AG04450 (cell line): Measurements from ENCODE around the gene POFUT1. TPM values are rescaled to one million over a fixed set of nuclear protein-coding genes. Genes with fewer than 3 reads are reported as not detected.
"Not testable (repeated sequence)": the region's sequence is repeated elsewhere in the genome, so short reads cannot be mapped to it uniquely, and the experiment has no call there.

ENCODE experiments used
- CTCF ChIA-PET: fragments of 300-600, 350-600 bp; formaldehyde crosslinking; extraction: SDS; loops from one replicate; lab custom pipeline; 2022; ENCODE audit warnings: antibody characterized with exemption, inconsistent platforms; lab: Charles Lee
- POLR2A ChIA-PET: fragments of 350-600 bp; formaldehyde crosslinking; extraction: SDS; loops from one replicate; lab custom pipeline; 2021; ENCODE audit warnings: antibody characterized with exemption, inconsistent platforms; lab: Yijun Ruan, JAX
- DNase-seq: peaks from one replicate; pipeline ENCODE4 v3.0.0-alpha.2; 2011; ENCODE audit warnings: low read depth, low spot score
- H3K27ac ChIP-seq: one replicate; pipeline ENCODE4 v1.5.1; 2012; ENCODE audit warnings: low read depth, low read length, control low read depth
- H3K27me3 ChIP-seq: one replicate; pipeline ENCODE4 v1.6.0; 2012; ENCODE audit warnings: low read length; ENCODE audit not compliant: control insufficient read depth, insufficient read depth
- H3K4me3 ChIP-seq: 2 replicates; pipeline ENCODE4 v1.5.1; 2011; ENCODE audit warnings: mild to moderate bottlenecking, low read depth, low read length, control low read depth
- H3K9me3 ChIP-seq: 2 replicates; pipeline ENCODE4 v1.5.1; 2012; ENCODE audit warnings: low read length; ENCODE audit not compliant: control insufficient read depth, insufficient read depth
- CTCF ChIP-seq: IDR thresholded peaks from 2 replicates; pipeline ENCODE4 v1.5.1; 2011; ENCODE audit warnings: low read depth, low read length, control low read depth, inconsistent platforms
- polyA plus RNA-seq: library from polyadenylated mRNA; depleted of rRNA; stranded (reverse); fragments of >200 nt; gene quantifications from 2 replicates; pipeline ENCODE4 v1.2.3, GENCODE V29; 2011

The POFUT1 gene
- polyA plus RNA-seq, 1 experiment: 40.2 TPM

DNA sequence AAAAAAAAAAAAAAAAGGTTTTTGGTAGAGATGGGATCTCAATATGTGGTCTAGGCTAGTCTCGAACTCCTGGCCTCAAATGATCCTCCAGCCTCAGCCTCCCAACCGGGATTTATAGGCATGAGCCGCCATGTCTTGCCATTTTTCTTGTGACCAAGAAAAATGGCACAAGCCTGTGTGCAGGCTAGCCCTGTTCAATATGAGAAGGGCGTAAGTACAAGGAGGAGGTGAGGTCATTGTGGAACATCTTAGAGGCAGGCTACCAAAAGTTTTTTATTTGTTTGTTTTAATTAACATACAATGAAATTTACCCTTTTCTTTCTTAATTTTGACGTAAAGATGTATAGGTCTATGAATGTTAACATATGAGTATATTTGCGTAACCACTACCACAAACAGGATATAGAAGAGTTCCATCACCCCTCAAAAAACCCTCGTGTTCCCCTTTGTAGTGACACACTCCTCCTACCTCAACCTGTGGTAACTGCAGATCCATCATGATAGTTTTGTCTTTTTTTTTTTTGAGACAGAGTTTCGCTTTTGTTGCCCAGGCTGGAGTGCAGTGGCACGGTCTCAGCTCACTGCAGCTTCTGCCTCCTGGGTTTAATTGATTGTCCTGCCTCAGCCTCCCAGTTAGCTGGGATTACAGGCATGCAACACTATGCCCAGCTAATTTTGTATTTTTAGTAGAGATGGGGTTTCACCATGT, 41.5 kb downstream of the POFUT1 start:
- H3K27ac ChIP-seq: no peak overlapping the region
- TF ChIP-seq CTCF: no peak
- no peaks in the 10 kb centered on the region for H3K27me3 ChIP-seq
- CTCF ChIA-PET: no interaction called here
- POLR2A ChIA-PET: no interaction called here
- DNase-seq: no peak
- no peak overlapping the region for H3K4me3 ChIP-seq
- no peaks in the 10 kb centered on the region for H3K9me3 ChIP-seq

DNA sequence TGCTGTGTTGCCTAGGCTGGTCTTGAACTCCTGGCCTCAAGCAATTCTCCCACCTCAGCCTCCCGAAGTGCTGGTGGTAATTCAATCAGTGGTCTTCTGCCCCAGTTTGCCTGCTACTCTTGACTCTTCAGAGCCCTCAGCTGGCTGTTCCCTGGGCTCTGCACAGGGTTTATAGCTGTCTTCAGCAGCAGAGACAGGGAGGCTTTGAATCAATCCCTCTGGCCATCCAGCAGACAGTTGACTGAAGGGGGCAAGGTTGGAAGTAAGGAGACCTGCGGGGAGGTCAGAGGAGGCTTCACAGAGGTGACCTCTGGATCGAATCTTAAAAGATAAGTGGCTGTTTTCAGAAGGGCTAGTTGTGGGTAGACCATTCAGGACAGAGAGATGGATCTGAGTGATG, 43.8 kb downstream of the POFUT1 start:
- H3K4me3 ChIP-seq: no peak overlapping the region
- TF ChIP-seq CTCF: no peak
- ChIA-PET CTCF (no interaction called here), POLR2A (no interaction called here)
- DNase-seq: no peak
- no peaks in the 10 kb centered on the region for H3K27me3 ChIP-seq
- H3K27ac ChIP-seq: no peak overlapping the region
- no peaks in the 10 kb centered on the region for H3K9me3 ChIP-seq

- H3K9me3 ChIP-seq: no peaks in the 10 kb centered on the region
- DNase-seq: no peak
- TF ChIP-seq CTCF: no peak
- ChIA-PET POLR2A (no interaction called here), CTCF (no interaction called here)
- no peak overlapping the region for H3K27ac ChIP-seq
- no peaks in the 10 kb centered on the region for H3K27me3 ChIP-seq
- no peak overlapping the region for H3K4me3 ChIP-seq
Observed at GRCh38 chr20:32252189-32252588, 44.5 kb downstream of the POFUT1 start.

DNA sequence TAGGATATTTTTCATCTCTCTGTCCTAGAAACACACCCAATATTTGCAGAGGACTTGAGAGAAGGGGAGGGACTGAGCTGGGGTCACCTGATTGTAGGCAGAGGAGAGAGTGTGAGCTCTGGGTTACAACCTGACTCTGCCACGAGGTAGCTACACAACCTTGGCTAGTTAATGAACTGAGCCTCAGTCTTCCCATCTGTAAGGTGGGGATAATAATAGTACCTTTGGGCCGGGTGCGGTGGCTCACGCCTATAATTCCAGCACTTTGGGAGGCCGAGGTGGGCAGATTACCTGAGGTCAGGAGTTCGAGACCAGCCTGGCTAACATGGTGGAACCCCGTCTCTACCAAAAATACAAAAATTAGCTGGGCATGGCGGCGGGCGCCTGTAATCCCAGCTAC, 53.3 kb downstream of the POFUT1 start:
- H3K27ac ChIP-seq, H3K9me3 ChIP-seq, CTCF ChIA-PET, H3K27me3 ChIP-seq, DNase-seq, H3K4me3 ChIP-seq: not testable (repeated sequence)
- POLR2A ChIA-PET: interaction anchor here (0.6 kb wide), 1 partner anchor 144 kb away, joined by 5 read pairs; no protein-coding TSS in a partner anchor

GRCh38 chr20:32261644-32262043, 54.0 kb downstream of the POFUT1 start:
- H3K27me3 ChIP-seq: no peaks in the 10 kb centered on the region
- H3K4me3 ChIP-seq: no peak overlapping the region
- no peak for DNase-seq
- POLR2A ChIA-PET: no interaction called here
- CTCF ChIA-PET: no interaction called here
- H3K9me3 ChIP-seq: no peaks in the 10 kb centered on the region
- H3K27ac ChIP-seq: no peak overlapping the region
- TF ChIP-seq CTCF: no peak
